ENCODE data around the gene MRPL4. TPM values are rescaled to one million over a fixed set of nuclear protein-coding genes. Genes with fewer than 3 reads are reported as not detected.
A peak's percentile ranks its signal among the peaks of the same experiment; 100 is the strongest.

The MRPL4 gene
- total and polyA plus RNA-seq, 10 of the 15 experiments (the other 5 are each of a cell fraction or from before 2014, with no cell fraction given) = 0.79 to 221 (median 112) TPM

- TF ChIP-seq ZBTB4 (CRISPR knock-in tag; IDR thresholded peaks at IDR 0.05) (no peak), SMAD1 (IDR thresholded peaks at IDR 0.05; ENCODE audit: low read depth, partially characterized antibody) (no peak), RUNX3 (IDR thresholded peaks at IDR 0.05; ENCODE audit: low read length) (0 out of 2 replicates have a peak, but pooled peaks have one; percentile 6), SREBF2 (IDR thresholded peaks at IDR 0.05; ENCODE audit: low read length) (no peak), PBX3 (IDR thresholded peaks at IDR 0.05; ENCODE audit: insufficient replicate concordance, low read depth, low read length) (no peak), CBX5 (IDR thresholded peaks at IDR 0.05; ENCODE audit: low read depth) (no peak), YBX1 (IDR thresholded peaks at IDR 0.05) (no peak), PML (IDR thresholded peaks at IDR 0.05; ENCODE audit: low read length) (0 out of 2 replicates have a peak, but pooled peaks have one; percentile 37), RBBP5 (conservative IDR thresholded peaks at IDR 0.05) (no peak), POLR2AphosphoS5 (IDR thresholded peaks at IDR 0.05; ENCODE audit: low read length) (peak; percentile 4; the same call in 1 of the 2 replicates), ZNF687 (IDR thresholded peaks at IDR 0.05) (no peak), POU2F2 (IDR thresholded peaks at IDR 0.05; ENCODE audit: borderline replicate concordance, low read depth, low read length) (no peak), TARDBP (IDR thresholded peaks at IDR 0.05; ENCODE audit: borderline replicate concordance) (no peak), JUND (IDR thresholded peaks at IDR 0.05; ENCODE audit: low read depth, low read length) (no peak), ZZZ3 (IDR thresholded peaks at IDR 0.05; ENCODE audit: control insufficient read depth, insufficient read length, low read depth) (no peak), RELA (IDR thresholded peaks at IDR 0.05; ENCODE audit: borderline replicate concordance, partially characterized antibody) (no peak), EP300 (IDR thresholded peaks at IDR 0.05; ENCODE audit: borderline replicate concordance in 1 of 2, control insufficient read depth in 1 of 2, low read depth in 2 of 2, low read length in 2 of 2) (no peak), ZBED1 (IDR thresholded peaks at IDR 0.05; ENCODE audit: borderline replicate concordance) (0 out of 2 replicates have a peak, but pooled peaks have one; percentile 30), BACH1 (IDR thresholded peaks at IDR 0.05; ENCODE audit: borderline replicate concordance) (no peak), MXI1 (IDR thresholded peaks at IDR 0.05; ENCODE audit: low read depth, low read length) (no peak), FOS (IDR thresholded peaks at IDR 0.05; ENCODE audit: borderline replicate concordance, extremely low read depth, insufficient read length) (no peak), SMARCA5 (IDR thresholded peaks at IDR 0.05) (no peak), EGR1 (IDR thresholded peaks at IDR 0.05; ENCODE audit: borderline replicate concordance in 1 of 2, low read depth in 2 of 2, low read length in 2 of 2) (no peak)
Observed at GRCh38 chr19:10283301-10284064, 31.5 kb downstream of the MRPL4 start (continued).

Measured in GM12878 (cell line).